ENCODE results near the gene DAGLA.

GRCh38 chr11:61742391-61742790 lies 62.2 kb downstream of the DAGLA start:
- TF ChIP-seq, protein P1, sequence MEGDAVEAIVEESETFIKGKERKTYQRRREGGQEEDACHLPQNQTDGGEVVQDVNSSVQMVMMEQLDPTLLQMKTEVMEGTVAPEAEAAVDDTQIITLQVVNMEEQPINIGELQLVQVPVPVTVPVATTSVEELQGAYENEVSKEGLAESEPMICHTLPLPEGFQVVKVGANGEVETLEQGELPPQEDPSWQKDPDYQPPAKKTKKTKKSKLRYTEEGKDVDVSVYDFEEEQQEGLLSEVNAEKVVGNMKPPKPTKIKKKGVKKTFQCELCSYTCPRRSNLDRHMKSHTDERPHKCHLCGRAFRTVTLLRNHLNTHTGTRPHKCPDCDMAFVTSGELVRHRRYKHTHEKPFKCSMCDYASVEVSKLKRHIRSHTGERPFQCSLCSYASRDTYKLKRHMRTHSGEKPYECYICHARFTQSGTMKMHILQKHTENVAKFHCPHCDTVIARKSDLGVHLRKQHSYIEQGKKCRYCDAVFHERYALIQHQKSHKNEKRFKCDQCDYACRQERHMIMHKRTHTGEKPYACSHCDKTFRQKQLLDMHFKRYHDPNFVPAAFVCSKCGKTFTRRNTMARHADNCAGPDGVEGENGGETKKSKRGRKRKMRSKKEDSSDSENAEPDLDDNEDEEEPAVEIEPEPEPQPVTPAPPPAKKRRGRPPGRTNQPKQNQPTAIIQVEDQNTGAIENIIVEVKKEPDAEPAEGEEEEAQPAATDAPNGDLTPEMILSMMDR (IDR thresholded peaks at IDR 0.05) = no peak
- no peak for TF ChIP-seq EP300 (IDR thresholded peaks at IDR 0.05)

Data from tibial nerve (tissue), 4 donors.